DOHH2 (cell line): ENCODE data around the gene CRPPA.

ENCODE experiments used
- H3F3A ChIP-seq: fragments of 200-600 bp; sonication (generic), shearing (Covaris generic); 2 replicates; pipeline ENCODE4 v1.6.0; 2016; ENCODE audit warnings: antibody characterized with exemption, mild to moderate bottlenecking; ENCODE audit not compliant: control insufficient read depth, insufficient read depth
- H3K27ac ChIP-seq: fragments of 200-600 bp; sonication (generic); 2 replicates; pipeline ENCODE4 v1.5.1; 2014; ENCODE audit warnings: low read depth, mild to moderate bottlenecking, low read length, moderate library complexity
- H3K27me3 ChIP-seq: fragments of 200-600 bp; sonication (generic); 2 replicates; pipeline ENCODE4 v1.6.1; 2014; ENCODE audit warnings: mild to moderate bottlenecking, low read length, mixed read lengths; ENCODE audit not compliant: control insufficient read depth
- H3K36me3 ChIP-seq: fragments of 200-600 bp; sonication (generic); 2 replicates; pipeline ENCODE4 v1.6.1; 2014; ENCODE audit warnings: mild to moderate bottlenecking, low read length, moderate library complexity, mixed read lengths; ENCODE audit not compliant: control insufficient read depth
- H3K4me1 ChIP-seq: fragments of 200-600 bp; sonication (generic); 2 replicates; pipeline ENCODE4 v1.6.1; 2014; ENCODE audit warnings: mild to moderate bottlenecking, low read length, mixed read lengths; ENCODE audit not compliant: control insufficient read depth
- H3K4me2 ChIP-seq: fragments of 200-600 bp; sonication (generic); 2 replicates; pipeline ENCODE4 v1.6.0; 2014; ENCODE audit warnings: mild to moderate bottlenecking, low read length, moderate library complexity
- H3K4me3 ChIP-seq: fragments of 200-600 bp; sonication (generic); 2 replicates; pipeline ENCODE4 v1.5.1; 2014; ENCODE audit warnings: mild to moderate bottlenecking, low read length, mixed read lengths
- H3K79me2 ChIP-seq: fragments of 200-600 bp; sonication (generic); 2 replicates; pipeline ENCODE4 v1.6.1; 2014; ENCODE audit warnings: mild to moderate bottlenecking, low read length, mixed read lengths; ENCODE audit not compliant: control insufficient read depth
- H3K9me2 ChIP-seq: fragments of 200-600 bp; sonication (generic); replicated peaks from 2 replicates; pipeline ENCODE4 v1.6.1; 2014; ENCODE audit warnings: mild to moderate bottlenecking, low read length, mixed read lengths; ENCODE audit not compliant: control insufficient read depth
- H3K9me3 ChIP-seq: fragments of 200-600 bp; sonication (generic); 2 replicates; pipeline ENCODE4 v1.6.1; 2014; ENCODE audit warnings: antibody characterized with exemption, low read length, mixed read lengths; ENCODE audit not compliant: control insufficient read depth, insufficient read depth
- H4K20me1 ChIP-seq: fragments of 200-600 bp; sonication (generic); 2 replicates; pipeline ENCODE4 v1.6.0; 2014; ENCODE audit warnings: low read depth, mild to moderate bottlenecking, antibody characterized with exemption, low read length, moderate library complexity; ENCODE audit not compliant: control insufficient read depth, insufficient read depth
- CTCF ChIP-seq: fragments of 200-600 bp; sonication (generic); IDR thresholded peaks from one replicate; pipeline ENCODE4 v1.5.1; 2014; ENCODE audit warnings: antibody characterized with exemption, mild to moderate bottlenecking, low read depth, low read length; ENCODE audit not compliant: poor library complexity, severe bottlenecking
- EZH2phosphoT487 ChIP-seq: fragments of 200-600 bp; sonication (generic); IDR thresholded peaks from 2 replicates; pipeline ENCODE4 v1.6.1; 2017; ENCODE audit warnings: borderline replicate concordance, mild to moderate bottlenecking, antibody characterized with exemption, low read length, moderate library complexity, mixed read lengths

CRPPA gene

GRCh38 chr7:16402091-16402490 lies 19.2 kb downstream of the CRPPA start:
- H3K27me3 ChIP-seq: no peaks in the 10 kb centered on the region
- no peak overlapping the region for H3K4me2 ChIP-seq
- TF ChIP-seq EZH2phosphoT487: no peak
- TF ChIP-seq CTCF: no peak
- peaks cover 50% of the 10 kb centered on the region for H3K9me3 ChIP-seq
- H3K79me2 ChIP-seq: no peaks in the 10 kb centered on the region
- no peaks in the 10 kb centered on the region for H3K9me2 ChIP-seq
- H3K27ac ChIP-seq: no peak overlapping the region
- no peak overlapping the region for H3K4me3 ChIP-seq
- H3K4me1 ChIP-seq: no peaks in the 10 kb centered on the region
- H3K36me3 ChIP-seq: peaks cover 15% of the 10 kb centered on the region; the same call in 1 of the 2 replicates
- H4K20me1 ChIP-seq: no peaks in the 10 kb centered on the region
- peaks cover 32% of the 10 kb centered on the region for H3F3A ChIP-seq

DNA sequence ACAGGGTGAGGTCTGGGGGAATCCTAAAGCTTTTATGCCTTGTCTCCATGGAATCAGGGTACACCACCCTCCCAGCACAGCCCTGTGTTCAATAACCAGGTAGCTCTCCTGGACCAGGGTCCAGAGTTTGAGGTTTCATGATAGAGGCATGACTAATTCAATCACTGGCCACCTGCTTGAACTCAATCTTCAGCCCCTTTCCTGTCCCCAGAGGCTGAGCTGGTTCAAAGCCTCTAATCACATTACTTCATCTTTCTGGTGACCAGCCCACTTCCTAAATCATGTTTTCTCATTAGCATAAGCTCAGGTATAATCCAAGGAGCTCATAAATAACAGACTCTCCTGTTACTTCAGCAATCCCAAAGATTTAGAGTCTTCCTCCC lies 20.5 kb downstream of the CRPPA start:
- no peaks in the 10 kb centered on the region for H3K27me3 ChIP-seq
- TF ChIP-seq CTCF (no peak), EZH2phosphoT487 (no peak)
- H3K27ac ChIP-seq: no peak overlapping the region
- H4K20me1 ChIP-seq: no peaks in the 10 kb centered on the region
- H3K4me1 ChIP-seq: no peaks in the 10 kb centered on the region
- H3K4me2 ChIP-seq: no peak overlapping the region
- peaks cover 37% of the 10 kb centered on the region for H3F3A ChIP-seq
- H3K79me2 ChIP-seq: no peaks in the 10 kb centered on the region
- H3K36me3 ChIP-seq: peaks cover 15% of the 10 kb centered on the region; the same call in 1 of the 2 replicates
- peaks cover 62% of the 10 kb centered on the region for H3K9me3 ChIP-seq
- no peak overlapping the region for H3K4me3 ChIP-seq
- H3K9me2 ChIP-seq: no peaks in the 10 kb centered on the region

GRCh38 chr7:16399916-16400892 lies 21.1 kb downstream of the CRPPA start:
- H3K4me2 ChIP-seq: no peak overlapping the region
- TF ChIP-seq EZH2phosphoT487 (no peak), CTCF (no peak)
- peaks cover 65% of the 10 kb centered on the region for H3K9me3 ChIP-seq
- no peaks in the 10 kb centered on the region for H3K9me2 ChIP-seq
- peaks cover 37% of the 10 kb centered on the region for H3F3A ChIP-seq
- H3K36me3 ChIP-seq: peaks cover 15% of the 10 kb centered on the region; the same call in 1 of the 2 replicates
- no peak overlapping the region for H3K4me3 ChIP-seq
- H3K4me1 ChIP-seq: no peaks in the 10 kb centered on the region
- no peaks in the 10 kb centered on the region for H3K79me2 ChIP-seq
- H3K27me3 ChIP-seq: no peaks in the 10 kb centered on the region
- H3K27ac ChIP-seq: no peak overlapping the region
- H4K20me1 ChIP-seq: no peaks in the 10 kb centered on the region
